Aorta (tissue), 5 donors: ENCODE data around the gene LGALS3. TPM values are rescaled to one million over a fixed set of nuclear protein-coding genes. Genes with fewer than 3 reads are reported as not detected.

Experiments
- ATAC-seq: fragments of 200-7000 bp; cut with Tn5 transposase; one replicate; pipeline ENCODE4 v1.9.1; 2022; ENCODE audit warnings: moderate library complexity; ENCODE audit not compliant: low FRiP score
- DNase-seq, 2 donors: peaks; one replicate each; pipeline ENCODE4 v3.0.0-alpha.2; 2020
- H3K27ac ChIP-seq, 2 donors: one replicate each; pipeline ENCODE4 v1.5.1; 2013; ENCODE audit warnings: low read length in 2 of 2, mild to moderate bottlenecking in 2 of 2, moderate library complexity in 2 of 2, control low read depth in 1 of 2, inconsistent platforms in 1 of 2, low read depth in 1 of 2
- H3K27me3 ChIP-seq, 2 donors: one replicate each; pipeline ENCODE4 v1.6.1; 2013; ENCODE audit warnings: control low read depth in 1 of 2, low read length in 1 of 2, mild to moderate bottlenecking in 1 of 2, moderate library complexity in 1 of 2; ENCODE audit not compliant: insufficient read depth in 2 of 2, control insufficient read depth in 1 of 2
- H3K36me3 ChIP-seq, 2 donors: one replicate each; pipeline ENCODE4 v1.6.1; 2013; ENCODE audit warnings: control low read depth in 1 of 2, low read length in 1 of 2, mild to moderate bottlenecking in 1 of 2; ENCODE audit not compliant: insufficient read depth in 2 of 2, control insufficient read depth in 1 of 2
- H3K4me1 ChIP-seq, 2 donors: one replicate each; pipeline ENCODE4 v1.6.1; 2013; ENCODE audit warnings: low read length in 2 of 2, control low read depth in 1 of 2, mild to moderate bottlenecking in 1 of 2, moderate library complexity in 1 of 2; ENCODE audit not compliant: insufficient read depth in 2 of 2, control insufficient read depth in 1 of 2
- H3K4me3 ChIP-seq, 2 donors: one replicate each; pipeline ENCODE4 v1.5.1; 2013; ENCODE audit warnings: low read length in 2 of 2, control low read depth in 1 of 2, mild to moderate bottlenecking in 1 of 2
- H3K9me3 ChIP-seq: one replicate; pipeline ENCODE4 v1.6.1; 2013; ENCODE audit warnings: mild to moderate bottlenecking, low read length; ENCODE audit not compliant: control insufficient read depth
- WGBS, 2 donors: extraction: QIAGEN DNeasy Blood & Tissue Kit; methylation state at CpG; one replicate each; pipeline ENCODE4 v1.1.7; 2013; 5-methylcytosine and 5-hydroxymethylcytosine counted together
- intact Hi-C, 2 donors: fragments of 100-400 bp; cut with DNase I; formaldehyde crosslinking; loops; one replicate each; pipeline versions ENCODE4 v1.14.2 to v1.15.0; 2022
- polyA plus RNA-seq, 2 donors: library from polyadenylated mRNA; stranded (reverse); fragments of 200-250 nt; gene quantifications; one replicate each; pipeline ENCODE4 v1.2.3, GENCODE V29; 2013
- total RNA-seq, 2 donors: library from RNA; stranded (reverse); fragmentation: NEBNext Ultra II Directional; extraction: Animal tissue kit (Norgen Biotek cat#: 25700); gene quantifications; one replicate each; pipeline ENCODE4 v1.2.1, GENCODE V29; 2021
- donor health status: healthy with polysubstance abuse.
- donor health status: Bipolar disorder and iron deficiency.
- donor health status: DM: no; HTN: no; CAD: no.
- donor health status: DM: no; HTN: no; CAD: no.
- donor health status: DM: yes; HTN: yes; CAD: no.

The LGALS3 gene
- total and polyA plus RNA-seq, 4 donors, result 104 to 547 (median 213) TPM

DNA sequence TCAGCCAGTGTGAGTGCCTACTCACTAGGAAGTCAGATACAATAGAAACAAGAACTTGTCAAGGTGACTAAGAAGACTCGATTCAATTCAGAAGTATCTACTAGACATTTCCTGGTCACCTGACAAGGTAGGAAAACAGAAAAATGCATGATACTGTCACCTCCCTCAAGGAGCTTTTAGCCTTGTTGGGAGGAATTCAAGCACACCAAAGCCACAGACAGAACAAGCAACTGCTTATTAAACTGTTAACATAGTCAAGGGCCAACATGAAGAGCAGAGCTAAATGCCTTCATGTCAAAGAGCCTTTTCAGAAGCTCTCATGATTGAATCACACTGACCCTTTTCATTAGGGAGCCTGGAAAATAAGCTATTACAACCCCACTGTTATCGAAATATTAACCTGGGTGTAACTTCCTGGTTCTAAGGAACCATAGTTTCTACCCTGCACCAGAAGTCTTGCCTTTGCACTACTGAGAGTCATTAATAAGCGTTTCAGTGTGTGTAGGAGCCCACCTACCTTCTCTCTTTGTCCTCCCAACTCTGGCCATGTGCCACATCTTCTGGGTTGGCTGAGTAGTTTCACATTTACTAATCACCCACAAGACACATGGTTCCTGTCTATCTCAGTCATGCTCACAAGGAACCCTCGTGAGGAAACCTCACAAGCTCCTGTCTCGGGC is 31.0 kb upstream of the LGALS3 start:
- no peak overlapping the region for H3K4me3 ChIP-seq
- peak in 1 of 2 donors; percentile 71 for DNase-seq
- no peak overlapping the region for H3K27ac ChIP-seq
- peaks cover 0 to 2% of the 10 kb centered on the region in 2 donors for H3K4me1 ChIP-seq
- no peaks in the 10 kb centered on the region for H3K36me3 ChIP-seq
- intact Hi-C loops, result no loop called here
- no peaks in the 10 kb centered on the region for H3K27me3 ChIP-seq
- no peak for ATAC-seq
- no peaks in the 10 kb centered on the region for H3K9me3 ChIP-seq
- WGBS, 2 donors, result 92 to 94% methylated on average over 5 of the region's 5 CpGs

- intact Hi-C loops, result no loop called here
- Histone ChIP-seq H3K27ac (no peak overlapping the region), H3K9me3 (no peaks in the 10 kb centered on the region), H3K27me3 (no peaks in the 10 kb centered on the region), H3K4me1 (peaks cover 0 to 3% of the 10 kb centered on the region in 2 donors), H3K4me3 (no peak overlapping the region), H3K36me3 (no peaks in the 10 kb centered on the region)
- WGBS, 2 donors, result 96 to 100% methylated on average over 1 of the region's 1 CpG
- no peak for ATAC-seq
- DNase-seq, result no peak
Observed at GRCh38 chr14:55098561-55098898, 30.5 kb upstream of the LGALS3 start.

DNA sequence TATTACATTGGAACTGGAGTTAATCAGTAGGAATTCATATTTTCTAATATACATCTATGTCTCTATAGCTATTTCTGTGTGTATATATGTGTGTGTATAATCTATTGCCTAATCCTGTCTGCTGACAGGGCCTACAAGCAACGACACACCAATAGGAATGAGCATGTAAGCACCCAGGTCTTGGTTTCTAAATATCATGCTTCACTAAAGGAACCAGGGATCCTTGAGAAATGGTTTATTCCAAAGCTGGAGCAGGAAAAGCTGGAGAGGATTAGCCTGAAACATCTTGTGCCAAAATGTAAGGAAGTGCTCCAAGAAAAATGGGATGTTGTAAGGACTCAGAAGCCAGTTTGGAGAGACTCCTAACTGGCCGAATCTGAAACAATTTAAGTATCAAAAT is 29.3 kb upstream of the LGALS3 start:
- ATAC-seq (no peak), DNase-seq (no peak)
- no peak overlapping the region for H3K4me3 ChIP-seq
- H3K27ac ChIP-seq, result peak overlapping the region in 1 of 2 donors; percentile 17
- WGBS, 2 donors, result 5% methylated on average over 2 of the region's 2 CpGs
- H3K9me3 ChIP-seq, result peaks cover 2% of the 10 kb centered on the region
- peaks cover 0 to 3% of the 10 kb centered on the region in 2 donors for H3K4me1 ChIP-seq
- no peaks in the 10 kb centered on the region for H3K27me3 ChIP-seq
- no peaks in the 10 kb centered on the region for H3K36me3 ChIP-seq
- intact Hi-C loops, result loop anchor here in 1 of 2 donors (5.0 kb wide), 1 partner anchor 38 kb away; no protein-coding TSS in a partner anchor

DNA sequence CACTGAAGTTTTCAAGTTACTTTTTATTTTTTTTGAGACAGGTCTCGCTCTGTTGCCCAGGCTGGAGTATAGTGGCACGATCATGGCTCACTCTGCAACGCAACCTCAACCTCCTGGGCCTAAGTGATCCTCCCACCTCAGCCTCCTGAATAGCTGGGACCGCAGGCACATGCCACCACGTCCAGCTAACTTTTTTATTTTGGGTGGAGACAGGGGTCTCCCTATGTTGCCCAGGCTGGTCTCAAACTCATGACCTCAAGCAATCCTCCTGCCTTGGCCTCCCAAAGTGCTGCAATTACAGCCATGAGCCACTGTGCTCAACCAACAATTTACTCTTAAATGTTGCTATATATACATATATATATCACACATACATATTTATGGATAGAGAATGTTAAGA is 27.4 kb upstream of the LGALS3 start:
- 93% methylated on average over 5 of the region's 5 CpGs for WGBS, 2 donors
- no peak for ATAC-seq
- intact Hi-C loops, result loop anchor here in 1 of 2 donors (5.0 kb wide), 1 partner anchor 36 kb away; no protein-coding TSS in a partner anchor

GRCh38 chr14:55102141-55102621 is 26.9 kb upstream of the LGALS3 start:
- intact Hi-C loops, result loop anchor here in 1 of 2 donors (5.0 kb wide), 1 partner anchor 35 kb away; no protein-coding TSS in a partner anchor
- Histone ChIP-seq H3K27me3 (no peaks in the 10 kb centered on the region), H3K27ac (peak overlapping the region in 1 of 2 donors; percentile 83), H3K9me3 (peaks cover 2% of the 10 kb centered on the region), H3K4me1 (peaks cover 0 to 3% of the 10 kb centered on the region in 2 donors), H3K4me3 (no peak overlapping the region), H3K36me3 (no peaks in the 10 kb centered on the region)
- peak; percentile 80 to 83 for DNase-seq
- peak; percentile 89 for ATAC-seq
- WGBS, 2 donors, result 3 to 5% methylated on average over 7 of the region's 7 CpGs

More for the DNA sequence above, 27.4 kb upstream of the LGALS3 start:
- Histone ChIP-seq H3K27me3 (no peaks in the 10 kb centered on the region), H3K4me1 (peaks cover 0 to 3% of the 10 kb centered on the region in 2 donors), H3K27ac (peak overlapping the region in 1 of 2 donors; percentile 20), H3K4me3 (no peak overlapping the region), H3K9me3 (peaks cover 2% of the 10 kb centered on the region), H3K36me3 (no peaks in the 10 kb centered on the region)
- peak in 1 of 2 donors; percentile 25 for DNase-seq

GRCh38 chr14:55103005-55103640 is 25.9 kb upstream of the LGALS3 start:
- no peaks in the 10 kb centered on the region for H3K36me3 ChIP-seq
- peak overlapping the region in 1 of 2 donors; percentile 79 for H3K27ac ChIP-seq
- H3K4me3 ChIP-seq, result no peak overlapping the region
- peaks cover 2% of the 10 kb centered on the region for H3K9me3 ChIP-seq
- 63 to 69% methylated on average over 13 of the region's 13 CpGs for WGBS, 2 donors
- DNase-seq (peak; percentile 77 to 85), ATAC-seq (peak; percentile 64)
- H3K27me3 ChIP-seq, result no peaks in the 10 kb centered on the region
- peaks cover 0 to 3% of the 10 kb centered on the region in 2 donors for H3K4me1 ChIP-seq
- intact Hi-C loops, result loop anchor here in 1 of 2 donors (5.0 kb wide), 1 partner anchor 34 kb away; no protein-coding TSS in a partner anchor

DNA sequence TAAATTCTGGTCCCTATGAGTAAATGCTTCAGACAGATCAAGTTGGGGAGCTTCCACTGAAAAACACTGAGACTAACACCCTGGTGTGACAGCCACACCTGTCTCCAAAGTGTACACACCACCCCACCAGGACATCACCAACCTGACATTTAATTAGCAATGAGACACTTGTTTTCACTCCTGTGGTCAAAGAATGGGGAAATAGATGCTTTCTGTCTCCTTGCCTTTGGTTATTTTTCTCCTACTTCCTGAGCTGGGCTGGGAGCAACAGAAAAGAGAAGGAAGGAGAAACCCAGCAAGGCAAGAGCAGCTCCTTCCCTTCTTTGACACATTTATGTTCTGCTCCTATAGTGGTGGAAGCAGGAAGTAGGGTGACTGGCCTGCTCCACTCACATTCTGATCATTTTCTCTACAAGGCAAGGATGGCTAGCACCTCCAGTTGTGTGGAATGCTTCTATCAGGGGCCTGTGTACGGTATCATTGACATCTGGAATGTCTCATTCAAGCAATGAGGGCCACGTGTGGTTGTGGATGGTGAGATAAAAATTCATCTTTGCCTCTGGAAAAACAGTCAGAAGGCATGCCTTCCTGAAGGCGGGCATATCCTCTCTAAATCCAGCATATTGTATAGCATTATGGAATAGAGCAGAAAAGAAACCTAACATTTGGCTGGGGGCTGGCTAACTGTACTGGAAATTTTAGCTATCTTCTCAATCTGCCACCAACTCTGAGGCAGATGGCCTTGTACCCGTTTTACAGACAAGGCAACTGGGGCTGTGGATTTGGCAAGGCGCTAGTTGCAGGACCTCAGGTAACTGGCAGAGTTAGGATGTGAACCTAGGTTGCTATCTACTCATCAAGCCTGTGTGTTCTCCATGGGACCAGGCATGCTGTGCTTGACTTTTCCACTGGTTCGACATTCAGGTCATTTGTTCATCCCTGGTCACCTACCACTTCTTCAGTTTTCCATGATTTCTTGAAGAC is 24.8 kb upstream of the LGALS3 start:
- Histone ChIP-seq H3K27me3 (no peaks in the 10 kb centered on the region), H3K36me3 (no peaks in the 10 kb centered on the region), H3K9me3 (peaks cover 2% of the 10 kb centered on the region), H3K4me3 (no peak overlapping the region), H3K27ac (peak overlapping the region in 1 of 2 donors; percentile 79), H3K4me1 (peaks cover 0 to 3% of the 10 kb centered on the region in 2 donors)
- DNase-seq (no peak), ATAC-seq (no peak)
- 96% methylated on average over 6 of the region's 6 CpGs for WGBS, 2 donors
- intact Hi-C loops, result loop anchor here in 1 of 2 donors (5.0 kb wide), 1 partner anchor 33 kb away; no protein-coding TSS in a partner anchor

DNA sequence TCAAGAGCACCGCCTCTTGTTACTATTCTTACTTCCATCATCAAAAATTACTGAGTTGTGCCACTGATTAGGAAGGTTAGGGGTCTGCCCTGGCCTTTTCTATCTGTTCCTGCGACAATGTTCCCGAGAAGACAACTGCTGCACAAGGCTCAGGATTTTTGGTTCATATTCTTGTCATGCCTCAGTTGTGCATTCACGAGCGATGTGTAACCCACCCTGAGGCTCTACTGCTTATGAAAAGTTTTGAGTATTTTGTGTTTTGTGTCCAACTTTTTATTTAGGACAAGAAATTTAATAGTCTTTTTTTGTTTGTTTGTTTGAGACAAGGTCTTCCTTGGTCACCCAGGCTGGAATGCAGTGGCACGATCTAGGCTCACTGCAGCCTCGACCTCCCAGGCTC is 23.1 kb upstream of the LGALS3 start:
- ATAC-seq (no peak), DNase-seq (no peak)
- Histone ChIP-seq H3K27me3 (no peaks in the 10 kb centered on the region), H3K4me3 (no peak overlapping the region), H3K27ac (peak overlapping the region; percentile 3 to 7), H3K4me1 (peaks cover 0 to 3% of the 10 kb centered on the region in 2 donors), H3K36me3 (no peaks in the 10 kb centered on the region), H3K9me3 (peaks cover 2% of the 10 kb centered on the region)
- intact Hi-C loops, result no loop called here
- 62 to 68% methylated on average over 7 of the region's 7 CpGs for WGBS, 2 donors
